Effector memory CD4-positive, alpha-beta T cell (primary cell): Measurements from ENCODE around the gene CEP131.
A peak's percentile ranks its signal among the peaks of the same experiment; 100 is the strongest.

ENCODE experiments used
- DNase-seq, 3 donors: peaks; one replicate each; pipeline ENCODE4 v3.0.0-alpha.2; 2020
- H3K27ac ChIP-seq: 2 replicates; pipeline ENCODE4 v1.7.0; 2013; ENCODE audit warnings: mild to moderate bottlenecking, low read length, moderate library complexity; ENCODE audit not compliant: insufficient read depth, poor library complexity, severe bottlenecking
- H3K27me3 ChIP-seq: replicated peaks from 2 replicates; pipeline ENCODE4 v1.7.0; 2013; ENCODE audit warnings: mild to moderate bottlenecking, low read length; ENCODE audit not compliant: insufficient read depth, control insufficient read depth, poor library complexity, severe bottlenecking
- H3K36me3 ChIP-seq: 2 replicates; pipeline ENCODE4 v1.7.0; 2013; ENCODE audit warnings: mild to moderate bottlenecking, low read length, moderate library complexity; ENCODE audit not compliant: control insufficient read depth, insufficient read depth
- H3K4me1 ChIP-seq: 2 replicates; pipeline ENCODE4 v1.7.0; 2013; ENCODE audit warnings: low read length, mild to moderate bottlenecking; ENCODE audit not compliant: control insufficient read depth, insufficient read depth, poor library complexity, severe bottlenecking
- H3K4me3 ChIP-seq: 2 replicates; pipeline ENCODE4 v1.7.0; 2013; ENCODE audit warnings: low read length, low read depth, mild to moderate bottlenecking; ENCODE audit not compliant: insufficient read depth, poor library complexity, severe bottlenecking
- H3K9me3 ChIP-seq: 2 replicates; pipeline ENCODE4 v1.7.0; 2013; ENCODE audit warnings: mild to moderate bottlenecking, low read length, moderate library complexity; ENCODE audit not compliant: control insufficient read depth
- total RNA-seq, 3 donors: gene quantifications; one replicate each; lab custom pipeline; 2026; lab: John Stamatoyannopoulos, UW

CEP131 gene
- total RNA-seq = 18.7 to 21.7 (median 21.1) reads per million in 3 donors

- peak within 1 kb of the TSS; percentile 42 for H3K27ac ChIP-seq
These were observed at the start of gene CEP131 for GRCh38 chr17:81222906-81223761. CEP131 (minus strand) TSS chr17:81222965; CDS start chr17:81220056, 2,909 bp downstream.

GRCh38 chr17:81271226-81271625 lies 48.5 kb upstream of the CEP131 start:
- Histone ChIP-seq H3K9me3 (no peaks in the 10 kb centered on the region), H3K4me1 (no peaks in the 10 kb centered on the region), H3K27me3 (no peaks in the 10 kb centered on the region), H3K36me3 (peaks cover 68% of the 10 kb centered on the region), H3K4me3 (no peak overlapping the region), H3K27ac (no peak overlapping the region)
- no peak for DNase-seq

More at GRCh38 chr17:81222906-81223761, at the start of gene CEP131:
- Histone ChIP-seq H3K36me3 (peaks cover 4% of the 10 kb centered on the region), H3K9me3 (no peaks in the 10 kb centered on the region), H3K27me3 (no peaks in the 10 kb centered on the region), H3K4me1 (peaks cover 19% of the 10 kb centered on the region), H3K4me3 (peak within 1 kb of the TSS; percentile 71)
- DNase-seq = peak; percentile 98 to 100 (median 98)

GRCh38 chr17:81270279-81270678 lies 47.5 kb upstream of the CEP131 start:
- Histone ChIP-seq H3K27ac (no peak overlapping the region), H3K27me3 (no peaks in the 10 kb centered on the region), H3K4me3 (no peak overlapping the region), H3K4me1 (no peaks in the 10 kb centered on the region), H3K9me3 (no peaks in the 10 kb centered on the region), H3K36me3 (peaks cover 68% of the 10 kb centered on the region)
- DNase-seq = no peak

GRCh38 chr17:81267390-81268067 lies 44.8 kb upstream of the CEP131 start:
- no peaks in the 10 kb centered on the region for H3K9me3 ChIP-seq
- H3K4me1 ChIP-seq = no peaks in the 10 kb centered on the region
- no peak overlapping the region for H3K4me3 ChIP-seq
- no peak overlapping the region for H3K27ac ChIP-seq
- no peak for DNase-seq
- H3K27me3 ChIP-seq = no peaks in the 10 kb centered on the region
- H3K36me3 ChIP-seq = peaks cover 62% of the 10 kb centered on the region

- no peaks in the 10 kb centered on the region for H3K9me3 ChIP-seq
- peaks cover 73% of the 10 kb centered on the region for H3K36me3 ChIP-seq
- no peaks in the 10 kb centered on the region for H3K27me3 ChIP-seq
- H3K4me3 ChIP-seq = no peak overlapping the region
- no peak overlapping the region for H3K27ac ChIP-seq
- no peak for DNase-seq
- no peaks in the 10 kb centered on the region for H3K4me1 ChIP-seq
These were observed 42.8 kb upstream of the CEP131 start for GRCh38 chr17:81265576-81265975.

- Histone ChIP-seq H3K27ac (no peak overlapping the region), H3K4me1 (no peaks in the 10 kb centered on the region), H3K9me3 (no peaks in the 10 kb centered on the region), H3K4me3 (no peak overlapping the region), H3K27me3 (no peaks in the 10 kb centered on the region), H3K36me3 (peaks cover 75% of the 10 kb centered on the region)
- no peak for DNase-seq
These were observed 41.9 kb upstream of the CEP131 start for GRCh38 chr17:81264640-81265039.

- H3K4me3 ChIP-seq = no peak overlapping the region
- DNase-seq = no peak
- H3K27ac ChIP-seq = no peak overlapping the region
- no peaks in the 10 kb centered on the region for H3K9me3 ChIP-seq
- H3K27me3 ChIP-seq = no peaks in the 10 kb centered on the region
- no peaks in the 10 kb centered on the region for H3K4me1 ChIP-seq
- peaks cover 77% of the 10 kb centered on the region for H3K36me3 ChIP-seq
These were observed 40.8 kb upstream of the CEP131 start for GRCh38 chr17:81263371-81264181.

GRCh38 chr17:81261582-81262336 lies 39.0 kb upstream of the CEP131 start:
- Histone ChIP-seq H3K27me3 (no peaks in the 10 kb centered on the region), H3K36me3 (peaks cover 84% of the 10 kb centered on the region), H3K27ac (no peak overlapping the region), H3K4me3 (no peak overlapping the region), H3K4me1 (no peaks in the 10 kb centered on the region), H3K9me3 (no peaks in the 10 kb centered on the region)
- DNase-seq = no peak

- H3K27ac ChIP-seq = no peak overlapping the region
- no peaks in the 10 kb centered on the region for H3K4me1 ChIP-seq
- no peaks in the 10 kb centered on the region for H3K9me3 ChIP-seq
- peaks cover 82% of the 10 kb centered on the region for H3K36me3 ChIP-seq
- H3K27me3 ChIP-seq = no peaks in the 10 kb centered on the region
- H3K4me3 ChIP-seq = no peak overlapping the region
- no peak for DNase-seq
These were observed 38.3 kb upstream of the CEP131 start for GRCh38 chr17:81261096-81261495.
